Erythroblast (primary cell): Measurements from ENCODE around the gene DGKQ.

Experiments used
- GATA1 ChIP-seq: IDR thresholded peaks from 2 replicates; pipeline ENCODE4 v1.6.1; 2011; ENCODE audit warnings: low read depth, mild to moderate bottlenecking, control low read depth, low read length, moderate library complexity
- POLR2A ChIP-seq: IDR thresholded peaks from 2 replicates; pipeline ENCODE4 v1.6.1; 2011; ENCODE audit warnings: mild to moderate bottlenecking, low read length

DNA sequence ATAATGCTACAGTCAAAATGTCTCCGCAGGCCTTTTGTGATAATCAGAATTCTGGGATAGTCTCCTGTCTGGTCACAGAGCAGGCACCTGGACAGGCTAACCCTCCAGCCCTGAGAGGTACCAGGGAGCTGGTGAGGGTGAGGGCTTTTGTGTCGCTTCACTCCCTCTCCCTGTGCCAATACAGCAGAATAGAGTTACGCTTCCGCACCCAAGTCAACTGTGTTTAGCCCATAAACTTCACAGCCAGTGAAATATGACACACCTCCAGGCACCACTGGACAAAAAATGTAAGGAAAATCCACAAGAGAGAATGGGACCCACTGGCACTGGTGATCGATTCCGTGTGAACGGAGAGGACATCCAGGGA is 42.6 kb downstream of the DGKQ start:
- no peak for TF ChIP-seq POLR2A
- TF ChIP-seq GATA1: no peak
